ENCODE data around the gene MRPL55.

The MRPL55 gene

DNA sequence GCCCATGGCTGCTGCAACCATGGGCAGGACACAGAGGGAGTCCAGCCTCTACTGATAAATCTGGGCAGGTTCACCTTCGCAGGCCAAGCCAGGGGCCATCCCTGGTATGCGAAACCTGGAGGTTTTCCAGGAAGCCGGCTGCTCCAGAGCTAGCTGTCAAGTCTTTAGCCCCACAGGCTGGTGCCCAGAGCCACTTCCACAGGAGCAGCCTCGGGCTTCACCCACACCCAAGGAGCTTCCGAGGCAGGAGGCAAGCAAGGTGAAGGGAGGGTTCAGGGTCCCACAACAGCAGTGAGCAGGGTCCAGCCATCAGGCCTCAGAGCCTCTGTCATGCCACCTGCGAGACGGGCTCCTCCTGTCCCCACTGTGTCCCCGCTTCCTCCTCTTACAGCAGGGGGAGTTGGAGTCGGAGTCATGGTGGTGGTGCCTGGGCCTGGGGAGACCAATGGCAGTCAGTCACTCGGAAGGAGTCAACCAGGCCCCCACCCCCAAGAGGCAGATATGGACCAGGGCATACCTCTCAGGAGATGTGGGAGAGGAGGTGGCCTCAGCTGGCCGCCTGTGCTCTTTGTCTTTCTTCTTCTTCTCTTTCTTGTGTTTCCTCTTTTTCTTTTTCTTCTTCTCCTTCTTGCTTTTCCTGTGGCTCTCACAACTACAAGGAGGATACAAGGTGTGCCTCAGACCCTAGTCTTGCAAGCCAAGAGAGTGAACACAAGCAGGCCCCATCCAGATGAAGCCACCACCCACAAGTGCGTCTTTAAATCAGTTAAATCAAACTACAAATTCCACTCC, 8.1 kb downstream of the MRPL55 start:
- no peak for DNase-seq

DNA sequence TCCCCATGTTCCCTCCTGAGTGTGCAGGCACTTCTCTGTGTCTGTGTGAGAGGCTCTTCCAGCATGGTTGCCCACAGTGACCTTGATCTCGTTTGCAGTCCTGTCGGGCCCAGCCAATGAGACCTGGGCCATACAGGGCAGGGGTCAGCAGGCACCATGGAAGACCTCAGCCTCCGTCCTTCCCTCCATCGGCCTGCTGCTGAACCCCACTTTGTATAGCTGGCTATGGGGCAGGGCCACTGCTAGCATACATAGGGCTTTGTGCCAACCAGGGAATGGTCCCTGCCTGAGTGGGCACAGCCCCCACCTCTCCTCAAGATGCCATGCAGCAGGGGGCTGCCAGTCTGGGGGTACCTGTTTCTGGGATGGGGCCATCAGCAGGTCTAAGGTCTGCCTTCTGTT, 9.8 kb downstream of the MRPL55 start:
- DNase-seq: no peak

DNA sequence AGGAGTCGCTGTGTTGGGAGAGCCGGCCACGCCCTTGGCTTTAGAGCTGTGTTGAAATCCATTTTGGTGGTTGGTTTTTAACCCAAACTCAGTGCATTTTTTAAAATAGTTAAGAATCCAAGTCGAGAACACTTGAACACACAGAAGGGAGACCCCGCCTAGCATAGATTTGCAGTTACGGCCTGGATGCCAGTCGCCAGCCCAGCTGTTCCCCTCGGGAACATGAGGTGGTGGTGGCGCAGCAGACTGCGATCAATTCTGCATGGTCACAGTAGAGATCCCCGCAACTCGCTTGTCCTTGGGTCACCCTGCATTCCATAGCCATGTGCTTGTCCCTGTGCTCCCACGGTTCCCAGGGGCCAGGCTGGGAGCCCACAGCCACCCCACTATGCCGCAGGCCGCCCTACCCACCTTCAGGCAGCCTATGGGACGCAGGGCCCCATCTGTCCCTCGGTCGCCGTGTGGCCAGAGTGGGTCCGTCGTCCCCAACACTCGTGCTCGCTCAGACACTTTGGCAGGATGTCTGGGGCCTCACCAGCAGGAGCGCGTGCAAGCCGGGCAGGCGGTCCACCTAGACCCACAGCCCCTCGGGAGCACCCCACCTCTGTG, 10.7 kb downstream of the MRPL55 start:
- no peak for DNase-seq

DNA sequence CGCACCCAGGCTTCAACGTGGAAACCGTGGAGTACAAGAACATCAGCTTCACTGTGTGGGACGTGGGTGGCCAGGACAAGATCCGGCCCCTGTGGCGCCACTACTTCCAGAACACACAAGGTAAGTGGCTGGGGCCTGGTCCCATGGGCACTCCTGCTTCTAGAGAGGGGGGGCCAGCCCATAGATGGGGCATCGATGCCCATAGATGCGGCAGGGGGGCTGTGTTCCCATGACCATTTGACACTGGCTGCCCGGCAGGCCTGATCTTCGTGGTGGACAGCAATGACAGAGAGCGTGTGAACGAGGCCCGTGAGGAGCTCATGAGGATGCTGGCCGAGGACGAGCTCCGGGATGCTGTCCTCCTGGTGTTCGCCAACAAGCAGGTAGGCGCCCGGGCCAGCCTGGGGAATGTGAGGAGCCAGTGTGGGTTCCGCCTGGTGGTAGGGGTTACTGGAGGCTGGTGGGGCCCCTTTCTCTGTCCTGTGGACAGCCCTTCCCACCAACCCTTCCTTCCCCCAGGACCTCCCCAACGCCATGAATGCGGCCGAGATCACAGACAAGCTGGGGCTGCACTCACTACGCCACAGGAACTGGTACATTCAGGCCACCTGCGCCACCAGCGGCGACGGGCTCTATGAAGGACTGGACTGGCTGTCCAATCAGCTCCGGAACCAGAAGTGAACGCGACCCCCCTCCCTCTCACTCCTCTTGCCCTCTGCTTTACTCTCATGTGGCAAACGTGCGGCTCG, 11.6 kb downstream of the MRPL55 start:
- DNase-seq: peak; percentile 11

DNA sequence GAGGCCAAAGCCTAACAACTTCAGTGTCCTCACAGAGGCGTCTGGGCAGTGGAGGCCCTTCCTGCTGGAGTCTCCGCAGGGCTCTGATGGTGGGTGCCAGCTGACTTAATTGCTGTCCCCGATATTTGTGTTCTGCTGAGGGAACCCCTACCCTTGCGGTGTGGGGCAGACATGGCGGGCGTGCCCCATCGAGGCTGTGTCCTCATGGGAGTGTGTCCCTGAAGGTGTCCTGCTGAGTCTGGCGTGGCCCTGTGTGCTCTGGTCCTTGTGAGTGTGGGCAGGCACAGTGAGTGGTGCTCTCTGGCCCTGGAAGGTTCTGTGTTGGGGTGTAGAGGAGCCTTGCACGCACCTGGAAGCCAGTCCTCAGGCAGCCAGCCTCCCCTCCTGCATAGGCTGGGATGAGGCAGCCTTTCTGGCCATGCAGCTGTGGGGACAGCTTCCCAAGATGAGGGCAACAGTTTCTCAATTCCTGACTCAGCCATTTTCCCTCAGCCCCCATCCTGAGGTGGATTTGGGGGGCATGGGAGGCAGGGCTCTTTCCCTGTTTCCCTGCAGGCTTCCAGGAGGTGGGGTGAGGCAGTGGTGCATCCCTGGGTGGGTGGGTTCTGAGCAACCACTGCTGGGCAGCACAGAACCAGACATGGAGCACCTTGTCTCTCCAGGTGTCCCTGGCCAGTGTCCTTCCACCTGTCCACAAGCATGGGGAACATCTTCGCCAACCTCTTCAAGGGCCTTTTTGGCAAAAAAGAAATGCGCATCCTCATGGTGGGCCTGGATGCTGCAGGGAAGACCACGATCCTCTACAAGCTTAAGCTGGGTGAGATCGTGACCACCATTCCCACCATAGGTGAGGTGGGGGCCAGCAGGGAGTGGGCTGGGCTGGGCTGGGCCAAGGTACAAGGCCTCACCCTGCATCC, 12.4 kb downstream of the MRPL55 start:
- no peak for DNase-seq

DNA sequence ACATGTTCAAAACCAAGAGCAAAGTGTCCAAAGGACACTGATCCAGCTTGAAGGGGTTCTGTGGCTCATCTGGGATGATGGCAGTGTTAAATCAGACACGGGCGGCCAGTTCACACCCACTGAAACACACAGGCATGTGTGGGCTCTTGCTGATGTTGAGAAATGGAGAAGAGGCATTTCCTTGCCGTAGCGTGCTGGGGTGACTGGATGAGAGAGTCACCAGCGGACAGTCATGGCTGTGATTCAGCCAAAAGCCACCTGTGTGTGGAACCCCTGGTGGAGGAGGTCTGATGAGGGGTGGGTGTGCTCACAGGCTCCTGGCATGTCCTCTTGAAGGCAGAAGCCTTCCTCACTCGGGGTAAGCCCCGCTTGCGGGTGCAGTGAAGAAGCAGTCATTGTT, 13.2 kb downstream of the MRPL55 start:
- DNase-seq: no peak

DNA sequence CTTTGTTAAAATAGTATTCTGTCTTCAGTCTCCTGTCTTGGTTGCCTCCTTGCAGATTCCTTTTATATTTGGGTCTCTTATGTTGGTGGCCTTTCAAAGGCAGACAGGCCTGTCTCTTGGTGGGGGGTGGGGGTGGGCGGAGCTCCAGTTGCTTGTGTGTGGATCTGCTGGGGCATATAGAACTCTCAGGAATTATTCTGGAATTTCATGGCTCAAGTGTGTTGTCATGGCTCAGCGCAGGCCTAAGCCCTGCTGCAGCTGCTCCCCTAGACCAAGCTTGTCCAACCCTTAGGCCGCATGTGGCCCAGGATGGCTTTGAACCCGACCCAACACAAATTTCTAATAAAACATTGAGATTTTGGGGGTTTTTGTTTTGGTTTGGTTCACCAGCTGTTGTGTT, 13.9 kb downstream of the MRPL55 start:
- DNase-seq: no peak

DNA sequence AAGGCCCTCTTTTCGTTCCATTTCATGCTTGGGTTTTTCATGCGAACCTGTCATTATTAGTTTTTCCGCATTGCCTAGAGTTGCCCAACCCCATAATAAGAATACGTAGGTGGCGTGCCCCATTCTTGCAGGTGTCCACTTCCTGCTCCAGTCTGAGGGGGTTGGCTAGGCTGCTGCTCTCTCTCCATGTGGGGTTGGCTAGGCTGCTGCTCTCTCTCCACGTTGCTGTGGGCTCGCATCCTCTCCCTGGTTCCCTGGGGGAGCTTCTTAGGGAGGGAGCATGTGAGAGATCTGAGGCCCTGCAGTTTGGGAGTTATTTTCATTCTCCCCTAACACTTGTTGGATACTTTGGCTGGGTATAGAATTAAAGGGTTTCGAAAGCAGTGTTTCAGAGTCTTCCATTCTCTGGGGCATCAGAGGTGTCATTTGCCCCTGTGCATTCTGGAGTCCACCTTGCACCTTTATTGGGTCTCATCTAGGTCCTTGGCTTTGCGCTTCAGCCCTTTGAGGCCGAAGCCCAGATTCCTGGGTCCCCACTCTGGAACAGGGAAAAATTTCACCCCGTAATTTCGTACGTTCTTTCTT, 14.6 kb downstream of the MRPL55 start:
- no peak for DNase-seq

DNA sequence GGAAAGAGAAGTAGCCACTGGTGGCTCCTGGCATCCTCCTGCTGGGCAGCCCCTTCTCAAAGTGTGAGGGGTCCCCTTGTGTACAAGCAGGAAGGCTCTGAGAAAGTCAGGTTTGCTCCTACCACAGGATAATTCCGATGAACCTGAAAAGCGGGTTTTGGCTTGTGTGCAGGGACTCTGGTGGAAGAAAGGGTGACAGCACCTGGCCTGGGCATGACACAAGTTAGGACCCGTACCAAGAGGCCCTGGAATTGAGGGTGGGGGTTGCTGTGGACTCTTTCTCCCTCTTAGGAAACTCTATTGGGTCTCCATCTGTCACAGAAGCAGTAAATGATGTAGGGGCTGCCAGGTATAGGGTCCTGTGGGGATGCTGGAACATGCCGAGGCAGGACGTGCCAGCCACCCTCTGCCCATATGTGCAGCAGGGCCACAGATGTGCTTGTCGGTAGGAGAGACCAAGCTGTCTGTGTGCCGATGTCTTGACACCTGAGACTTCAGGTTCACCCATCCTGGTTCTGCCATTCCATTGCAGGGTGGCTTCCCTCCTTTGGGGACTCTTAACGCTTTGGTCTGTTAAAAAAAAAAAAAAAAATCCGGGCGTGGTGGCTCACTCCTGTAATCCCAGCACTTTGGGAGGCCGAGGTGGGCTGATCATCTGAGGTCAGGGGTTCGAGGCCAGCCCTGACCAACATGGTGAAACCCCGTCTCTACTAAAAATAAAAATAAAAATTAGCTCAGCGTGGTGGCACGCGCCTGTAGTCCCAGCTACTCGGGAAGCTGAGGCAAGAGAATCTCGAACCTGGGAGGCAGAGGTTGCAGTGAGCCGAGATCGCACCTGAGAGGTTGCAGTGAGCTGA, 15.8 kb downstream of the MRPL55 start:
- DNase-seq: no peak

DNA sequence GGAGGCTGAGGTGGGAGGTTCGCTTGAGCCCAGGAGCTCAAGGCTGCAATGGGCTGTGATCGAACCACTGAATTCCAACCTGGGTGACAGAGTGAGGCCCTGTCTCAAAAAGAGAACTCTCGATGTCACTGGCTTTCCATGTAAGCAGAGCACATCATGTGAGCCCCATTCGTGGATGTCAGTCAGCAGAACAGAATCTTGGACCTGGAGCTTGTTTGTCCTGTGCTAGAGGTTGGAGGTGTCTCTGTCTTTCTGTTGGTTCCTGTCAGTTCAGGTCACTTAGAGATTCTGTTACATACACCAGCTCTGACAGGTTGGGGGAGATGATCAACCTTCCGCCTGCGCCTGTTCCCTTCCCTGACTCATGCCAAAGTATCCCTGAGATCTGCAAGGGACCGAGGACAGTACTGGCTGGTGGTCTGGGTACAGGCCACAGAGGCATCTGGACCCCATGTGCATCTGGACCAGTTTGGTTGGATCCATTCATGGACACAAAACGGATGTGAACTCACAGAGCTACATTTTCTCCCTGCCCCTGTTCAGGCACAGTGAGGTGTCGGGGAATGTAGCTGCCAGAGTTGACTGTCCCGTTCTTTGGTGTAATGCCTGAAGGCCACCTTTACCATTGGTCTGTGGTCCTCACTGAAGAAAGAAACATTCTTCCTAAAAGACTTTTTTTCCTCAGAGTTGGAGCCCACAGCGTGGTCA, 16.6 kb downstream of the MRPL55 start:
- no peak for DNase-seq

DNA sequence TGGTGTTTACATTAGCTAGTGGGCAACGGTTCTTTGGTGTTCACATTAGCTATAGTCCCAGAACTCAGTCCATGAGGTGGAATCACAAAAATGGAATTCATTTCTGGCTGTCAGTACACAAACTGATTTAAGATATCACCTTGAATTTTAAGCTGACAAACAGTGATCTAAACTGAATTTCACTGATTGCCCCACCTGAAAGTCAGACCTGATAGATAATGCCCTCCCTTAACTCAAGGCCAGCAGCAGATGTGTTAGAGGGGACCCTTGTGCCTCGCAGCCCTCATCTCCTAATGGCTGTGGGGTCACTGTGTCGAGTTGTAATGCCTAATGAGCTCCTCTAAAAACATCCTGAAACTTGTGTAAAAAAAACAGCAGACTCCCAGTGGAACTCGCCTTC, 18.0 kb downstream of the MRPL55 start:
- DNase-seq: no peak

DNA sequence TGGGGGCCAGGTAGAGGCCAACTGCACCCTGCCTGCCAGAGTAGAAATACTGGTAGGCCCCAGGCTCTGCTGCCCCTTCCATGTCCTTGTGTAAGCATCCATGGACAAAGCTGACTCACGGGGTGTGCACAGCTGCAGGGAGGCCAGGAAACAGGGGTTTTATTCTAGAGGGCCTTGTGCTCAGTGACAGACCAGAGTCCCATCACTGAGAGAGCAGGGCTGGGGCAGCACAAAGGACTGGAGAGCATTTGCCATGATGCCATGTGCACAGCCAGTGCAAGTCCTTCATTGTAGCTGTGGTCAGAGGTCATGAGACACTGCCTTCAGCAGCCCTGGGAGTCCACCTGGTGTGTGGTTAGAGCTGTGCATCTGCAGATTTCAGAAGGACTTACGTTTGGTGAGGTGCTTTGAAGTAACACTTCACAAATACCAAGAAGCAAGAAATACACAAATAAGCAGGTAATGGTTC, 18.5 kb downstream of the MRPL55 start:
- no peak for DNase-seq

DNA sequence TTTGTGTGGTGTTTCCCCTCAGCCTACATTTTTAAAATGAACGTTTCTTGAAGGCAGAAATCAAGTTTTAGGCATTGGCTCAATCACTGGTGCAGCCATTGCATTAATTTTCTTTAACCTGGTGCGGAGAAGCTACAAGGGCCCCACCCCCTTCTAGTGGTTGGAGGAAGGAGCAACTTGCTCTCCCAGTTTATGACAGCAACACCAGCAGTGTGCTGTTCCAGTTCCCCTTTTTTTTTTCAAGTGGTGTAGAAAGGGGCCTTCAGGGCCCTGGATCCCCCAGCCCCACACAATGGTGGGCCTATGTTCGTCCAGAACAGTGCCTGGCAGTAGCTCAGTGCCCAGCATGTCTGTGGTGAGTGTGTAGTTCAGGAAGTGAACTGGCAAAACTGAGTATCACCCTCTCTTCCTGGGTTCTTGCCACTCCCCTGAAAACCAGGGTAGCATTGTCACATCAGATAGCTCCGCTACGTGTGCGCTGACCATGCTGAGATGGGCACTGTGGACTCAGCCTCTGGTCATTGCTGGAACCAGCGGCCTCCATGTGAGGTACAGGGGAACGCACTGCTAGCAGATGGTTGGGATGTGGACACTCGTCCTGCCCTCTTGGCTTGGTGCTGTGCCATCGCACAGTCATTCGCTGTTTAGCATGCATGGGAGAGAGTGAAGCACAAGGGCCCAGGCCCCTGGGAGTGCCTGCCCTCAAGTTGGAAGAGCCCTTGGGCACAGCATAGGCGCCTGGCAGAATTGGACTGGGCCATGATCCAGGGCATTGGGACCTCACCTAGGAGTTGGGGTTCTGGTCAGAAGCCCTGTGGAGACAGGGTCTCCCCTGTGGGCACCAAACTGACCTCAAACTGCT, 19.3 kb downstream of the MRPL55 start:
- no peak for DNase-seq

DNA sequence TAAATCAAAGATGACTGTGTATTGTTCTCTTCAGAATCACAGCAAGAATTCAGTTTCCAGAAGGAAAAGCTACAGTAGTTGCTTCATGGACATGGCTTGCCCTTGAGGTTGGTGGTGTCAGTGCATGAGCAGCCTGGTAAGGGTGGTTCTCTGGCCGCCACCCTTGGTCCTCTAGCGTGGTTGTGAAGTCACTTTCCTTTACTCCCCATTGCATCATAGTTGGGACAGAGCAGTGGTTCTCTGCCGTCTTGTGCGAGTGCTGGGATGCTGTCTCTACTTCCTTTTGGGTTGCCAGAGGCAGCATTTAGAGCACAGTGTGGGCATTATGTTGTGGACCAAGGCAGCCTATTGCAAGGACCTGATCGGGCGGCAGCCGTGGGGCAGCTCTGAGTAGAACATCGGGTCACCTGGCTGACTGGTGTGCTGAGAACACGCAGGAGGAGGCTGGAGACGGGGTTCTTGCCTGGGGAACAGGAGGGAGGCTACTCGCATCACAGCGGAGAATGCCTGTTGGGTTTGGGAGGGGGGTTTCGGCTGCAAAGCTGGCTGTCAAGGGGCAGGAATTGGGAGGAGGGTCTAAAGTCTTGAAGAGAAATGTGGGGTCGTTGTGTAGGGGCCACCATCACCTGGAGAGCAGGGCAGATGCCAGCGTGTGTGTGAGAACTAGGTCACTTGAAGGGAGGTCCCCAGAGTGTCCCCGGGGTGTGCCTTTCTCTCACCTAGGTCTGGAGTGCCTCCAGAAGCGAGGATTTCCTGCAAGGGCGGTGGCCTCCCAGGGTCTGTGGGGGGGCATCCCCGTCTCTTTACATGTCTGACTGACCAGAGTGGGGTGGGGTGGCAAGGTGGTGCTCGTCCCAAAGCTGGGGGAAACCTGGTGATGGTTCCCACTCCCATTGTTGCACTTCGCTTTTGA, 20.3 kb downstream of the MRPL55 start:
- no peak for DNase-seq

DNA sequence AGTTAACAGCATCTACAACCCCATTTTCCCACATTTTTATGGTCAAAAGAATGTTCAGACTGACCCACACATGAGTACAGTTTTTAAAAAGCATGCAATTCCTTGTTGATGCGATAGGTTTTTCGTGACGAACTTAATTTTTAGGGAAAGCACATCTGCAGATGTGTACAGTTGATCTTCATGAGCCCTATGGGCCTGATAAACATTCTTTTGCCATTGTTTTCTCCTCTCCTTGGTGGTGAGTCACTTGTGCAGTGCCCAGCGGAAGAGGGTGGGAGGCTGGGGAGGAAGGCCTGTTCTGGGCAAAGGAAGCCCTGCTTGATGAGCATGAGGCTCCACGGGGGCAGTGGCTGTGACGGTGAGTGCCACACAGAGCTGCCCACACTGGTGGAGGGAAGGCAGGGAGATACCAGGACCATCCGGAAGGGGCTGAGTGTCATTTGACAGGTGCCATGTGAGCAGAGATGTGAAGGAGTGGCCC, 21.3 kb downstream of the MRPL55 start:
- no peak for DNase-seq

DNA sequence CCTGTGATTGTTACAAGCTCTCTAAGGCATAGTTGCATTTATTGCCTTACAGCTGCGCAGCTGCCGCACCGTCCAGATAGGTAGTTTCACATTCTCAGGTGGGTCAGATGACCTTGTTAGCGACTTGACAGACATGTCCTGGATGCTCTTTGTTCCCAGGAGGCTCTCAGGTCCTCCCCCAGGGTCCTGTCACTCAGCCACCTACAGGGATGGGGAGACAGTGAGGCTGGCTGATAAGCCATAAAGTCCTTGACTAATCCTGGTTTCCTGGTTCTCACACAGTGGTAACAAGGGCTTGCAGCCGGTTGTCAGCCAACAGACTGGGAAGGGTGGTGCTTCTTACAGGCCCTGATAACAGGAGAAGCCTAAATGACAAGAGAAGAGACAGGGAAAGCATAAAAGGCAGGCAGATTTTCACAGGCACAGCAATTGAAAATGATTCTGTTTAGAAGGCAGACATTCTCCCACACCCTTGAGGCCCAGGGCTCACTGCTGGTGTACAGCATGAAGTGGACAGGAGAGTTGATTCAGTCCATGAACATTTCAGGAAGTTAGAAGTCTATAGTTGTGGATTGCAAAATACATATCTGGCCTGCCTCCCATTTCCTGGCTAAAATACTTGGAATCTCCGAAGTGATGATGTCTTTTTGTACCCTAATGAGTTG, 23.7 kb downstream of the MRPL55 start:
- no peak for DNase-seq

DNA sequence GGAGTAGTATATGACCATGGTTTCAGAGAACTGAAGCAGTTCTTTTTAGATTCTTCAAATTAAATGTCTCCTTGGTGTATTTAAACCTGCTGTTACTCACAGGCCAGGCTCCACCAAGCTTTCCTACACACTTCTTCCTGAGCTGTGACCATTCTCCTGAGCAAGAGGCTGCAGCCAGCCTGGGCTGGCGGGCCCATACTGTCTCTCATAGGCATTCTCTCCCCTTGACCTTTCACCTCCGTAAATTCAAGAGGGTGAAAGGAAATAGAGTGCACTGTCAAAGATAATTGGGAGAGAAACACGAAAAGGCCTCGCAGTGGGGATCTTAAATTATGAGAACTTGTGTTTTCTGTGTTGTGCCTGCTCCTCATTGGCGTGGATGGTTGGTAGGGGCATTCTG, 24.3 kb downstream of the MRPL55 start:
- no peak for DNase-seq

DNA sequence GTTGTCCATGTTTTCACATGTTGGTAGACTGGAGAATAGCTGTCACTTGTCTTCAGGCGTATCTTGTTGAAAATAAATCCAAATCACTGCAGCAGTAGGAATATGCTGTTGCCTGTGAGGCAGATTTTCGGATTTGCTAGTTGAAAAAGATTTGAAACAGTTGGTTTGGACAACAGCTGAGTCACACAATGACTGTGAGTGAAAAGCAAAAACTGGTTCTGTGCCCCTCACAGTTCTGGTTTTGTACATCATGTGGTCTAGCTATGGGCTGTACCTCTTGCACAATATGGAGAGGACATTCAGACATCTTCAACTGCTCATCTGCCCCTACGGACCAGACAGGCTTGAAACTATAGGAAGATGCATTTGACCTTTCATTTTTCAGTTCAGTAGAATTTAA, 24.8 kb downstream of the MRPL55 start:
- no peak for DNase-seq
